Dedifferentiated amniotic fluid mesenchymal stem cell (primary cell): ENCODE data around the gene SNRPA.
"Not testable (repeated sequence)": the region's sequence is repeated elsewhere in the genome, so short reads cannot be mapped to it uniquely, and the experiment has no call there.

Source experiments
- DNase-seq: peaks from one replicate; pipeline ENCODE4 v3.0.0-alpha.2; 2016; ENCODE audit errors: extremely low spot score

The SNRPA gene

GRCh38 chr19:40776364-40776763 lies 25.4 kb downstream of the SNRPA start:
- DNase-seq = no peak

DNA sequence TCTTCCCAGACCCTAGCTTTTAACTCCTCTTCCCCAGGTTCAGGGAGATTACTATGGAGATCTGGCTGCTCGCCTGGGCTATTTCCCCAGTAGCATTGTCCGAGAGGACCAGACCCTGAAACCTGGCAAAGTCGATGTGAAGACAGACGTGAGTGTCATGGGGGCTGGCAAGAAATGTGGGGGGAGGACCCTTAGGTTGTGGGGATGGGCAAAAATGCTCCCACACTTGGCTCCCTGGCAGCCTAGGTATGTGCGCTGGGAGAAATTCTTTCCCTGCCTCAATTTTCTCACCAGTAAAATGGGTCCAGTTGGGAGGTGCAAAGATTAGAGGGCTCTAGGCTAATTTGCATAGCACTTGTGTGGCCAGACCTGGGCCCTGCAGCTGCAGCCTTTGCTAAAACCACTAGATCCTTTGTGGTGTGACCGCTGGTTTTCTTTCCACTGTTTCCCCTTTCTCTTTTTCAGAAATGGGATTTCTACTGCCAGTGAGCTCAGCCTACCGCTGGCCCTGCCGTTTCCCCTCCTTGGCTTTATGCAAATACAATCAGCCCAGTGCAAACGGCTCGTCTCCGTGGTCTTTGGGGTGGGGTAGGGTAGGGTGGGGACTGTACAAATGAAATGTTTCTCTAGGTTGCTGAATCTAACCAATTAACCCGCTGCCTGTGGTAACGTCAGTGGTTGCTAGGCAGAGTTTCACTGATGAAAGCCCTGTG lies 26.1 kb downstream of the SNRPA start:
- DNase-seq = peak; percentile 96

DNA sequence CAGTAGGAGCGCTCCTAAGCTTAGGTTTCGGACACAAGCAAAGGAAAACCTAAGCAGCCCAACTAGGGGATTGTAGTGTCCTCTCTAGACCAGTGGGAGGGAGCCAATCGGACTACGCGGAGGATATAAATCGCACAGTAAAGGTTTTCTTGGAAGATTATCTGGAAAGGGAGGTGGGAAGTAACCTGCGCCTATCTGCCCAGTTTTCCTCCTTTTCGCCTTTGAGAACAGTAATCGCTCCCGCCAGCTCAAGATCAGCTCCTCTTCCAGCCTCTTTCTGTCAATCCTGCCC lies 26.6 kb downstream of the SNRPA start:
- DNase-seq = no peak

- DNase-seq = peak; percentile 100
These were observed 27.1 kb downstream of the SNRPA start, which contains the start of gene RAB4B for GRCh38 chr19:40777937-40778705. Gene RAB4B, plus strand, starts transcription at chr19:40778247. Its CDS starts 129 bp downstream, at chr19:40778376.

GRCh38 chr19:40778706-40779284 lies 27.8 kb downstream of the SNRPA start:
- no peak for DNase-seq

- DNase-seq = no peak
These were observed 29.6 kb downstream of the SNRPA start for GRCh38 chr19:40780582-40780981.

DNA sequence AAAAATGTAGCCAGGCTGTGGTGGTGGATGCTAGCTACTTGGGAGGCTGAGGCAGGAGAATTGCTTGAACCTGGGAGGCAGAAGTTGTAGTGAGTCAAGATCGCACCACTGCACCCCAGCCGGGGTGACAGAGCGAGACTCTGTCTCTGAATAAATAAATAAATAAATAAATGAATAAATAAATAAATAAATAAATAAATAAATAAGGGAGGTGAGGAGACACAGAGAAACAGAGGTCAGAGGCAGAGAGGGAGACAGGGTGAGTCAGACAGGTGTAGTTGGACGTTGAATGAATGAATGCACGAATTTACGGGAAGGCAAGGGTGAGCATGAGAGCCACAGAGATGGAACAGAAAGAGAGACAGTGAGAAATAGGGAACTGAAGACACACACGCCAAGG lies 30.1 kb downstream of the SNRPA start:
- DNase-seq = no peak

- DNase-seq = no peak
These were observed 32.7 kb downstream of the SNRPA start for GRCh38 chr19:40783711-40784110.

DNA sequence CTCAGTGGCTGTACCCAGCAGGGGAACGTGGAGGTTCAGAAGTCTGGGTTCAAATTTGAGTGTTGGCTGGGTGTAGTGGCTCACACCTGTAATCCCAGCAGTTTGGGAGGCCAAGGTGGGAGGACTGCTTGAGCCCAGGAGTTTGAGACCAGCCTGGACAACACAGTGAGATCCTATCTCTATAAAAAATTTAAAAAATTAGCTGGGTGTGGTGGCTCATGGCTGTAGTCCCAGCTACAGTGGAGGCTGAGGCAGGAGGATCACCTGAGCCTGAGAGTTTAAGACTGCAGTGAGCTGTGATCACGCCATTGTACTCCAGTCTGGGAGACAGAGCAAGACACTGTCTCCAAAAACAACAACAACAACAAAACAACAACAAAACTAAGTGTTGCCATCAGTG lies 33.1 kb downstream of the SNRPA start:
- not testable (repeated sequence) for DNase-seq

- no peak for DNase-seq
These were observed 34.5 kb downstream of the SNRPA start for GRCh38 chr19:40785526-40785925.

- no peak for DNase-seq
These were observed 35.3 kb downstream of the SNRPA start for GRCh38 chr19:40786060-40787037.

DNA sequence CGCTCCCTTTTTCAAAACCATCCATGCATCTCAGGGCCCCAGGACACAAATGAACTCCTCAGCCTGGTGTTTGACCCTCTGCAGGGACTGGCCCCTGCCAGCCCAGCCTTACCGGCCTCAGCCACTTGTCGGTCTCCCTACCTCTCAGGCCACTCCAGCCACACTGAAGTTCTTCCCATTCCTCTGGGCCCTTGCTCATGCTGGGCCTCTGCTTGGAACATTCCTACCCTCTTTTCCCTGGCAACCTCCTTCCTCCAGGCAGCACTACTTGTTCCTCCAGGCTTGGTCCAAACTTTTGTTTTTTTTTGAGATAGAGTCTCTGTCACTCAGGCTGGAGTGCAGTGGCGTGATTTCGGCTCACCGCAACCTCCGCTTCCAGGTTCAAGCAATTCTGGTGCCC lies 40.3 kb downstream of the SNRPA start:
- no peak for DNase-seq

- no peak for DNase-seq
These were observed 41.0 kb downstream of the SNRPA start for GRCh38 chr19:40791996-40792395.

DNA sequence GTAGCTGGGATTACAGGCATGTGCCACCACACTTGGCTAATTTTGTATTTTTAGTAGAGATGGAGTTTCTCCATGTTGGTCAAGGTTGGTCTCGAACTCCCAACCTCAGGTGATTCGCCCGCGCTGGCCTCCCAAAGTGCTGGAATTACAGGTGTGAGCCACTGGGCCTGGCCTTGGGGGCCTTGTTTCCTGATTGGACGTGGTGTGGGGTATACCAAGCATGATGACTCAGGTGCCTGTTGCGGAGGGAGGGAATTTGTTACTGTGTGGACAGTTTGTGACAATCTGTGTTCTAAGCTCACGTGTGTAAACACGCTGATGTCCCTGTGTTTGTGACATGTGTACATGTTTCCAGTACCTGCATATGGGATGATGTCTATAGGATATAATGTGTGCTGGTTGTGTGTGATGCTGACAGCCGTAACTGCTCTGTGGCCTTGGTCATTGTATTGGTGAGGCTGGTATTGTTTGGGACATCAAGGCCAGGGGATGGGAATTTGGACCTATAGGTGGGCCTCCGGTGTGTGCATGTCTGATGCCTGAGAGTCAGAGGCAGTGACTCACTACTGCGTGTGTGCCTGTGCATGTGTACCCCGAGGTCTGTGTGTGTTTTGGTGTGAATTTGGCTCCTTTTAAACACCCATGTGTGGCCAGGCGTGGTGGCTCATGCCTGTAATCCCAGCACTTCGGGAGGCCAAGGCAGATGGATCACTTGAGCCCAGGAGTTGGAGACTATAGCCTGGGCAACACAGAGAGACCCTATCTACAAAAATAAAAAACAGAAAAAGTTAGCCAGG lies 46.4 kb downstream of the SNRPA start:
- DNase-seq = no peak

DNA sequence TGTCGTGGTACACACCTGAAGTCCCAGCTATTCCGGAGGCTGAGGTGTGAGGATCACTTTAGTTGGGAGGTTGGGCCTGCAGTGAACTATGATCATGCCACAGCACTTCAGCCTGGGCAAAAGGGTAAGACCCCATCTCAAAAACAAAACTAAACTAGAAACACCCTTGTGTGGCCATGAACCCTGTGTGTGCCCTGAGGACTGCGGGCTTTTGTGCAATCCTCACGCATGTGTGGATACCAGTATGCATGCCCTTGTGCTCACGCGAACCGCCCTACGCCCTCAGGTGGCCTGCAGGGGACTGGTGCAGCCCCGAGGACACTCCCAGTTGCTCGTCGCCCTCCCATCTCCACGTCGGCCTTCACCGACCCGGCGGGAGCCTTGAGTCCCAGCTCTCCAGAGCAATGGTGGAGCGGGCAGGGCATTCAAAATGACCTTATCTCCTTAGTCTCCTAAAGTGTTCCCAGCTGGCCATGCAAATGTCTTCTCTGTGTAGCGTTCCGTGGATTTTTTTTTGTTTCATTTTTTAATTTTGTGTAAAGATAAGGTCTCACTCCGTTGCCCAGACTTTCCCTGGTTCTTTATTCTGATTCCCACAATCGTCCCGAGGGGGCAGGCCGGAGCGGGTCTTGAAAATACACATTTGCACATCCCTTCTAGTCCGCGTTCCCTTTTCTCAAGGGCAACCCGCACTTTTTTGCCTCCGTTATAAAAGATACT lies 47.1 kb downstream of the SNRPA start:
- no peak for DNase-seq

- DNase-seq = peak; percentile 99
These were observed 47.9 kb downstream of the SNRPA start, which contains the start of gene EGLN2 for GRCh38 chr19:40798683-40799557. Gene EGLN2, plus strand, starts transcription at chr19:40799191. Its CDS starts 1,382 bp downstream, at chr19:40800573.

DNA sequence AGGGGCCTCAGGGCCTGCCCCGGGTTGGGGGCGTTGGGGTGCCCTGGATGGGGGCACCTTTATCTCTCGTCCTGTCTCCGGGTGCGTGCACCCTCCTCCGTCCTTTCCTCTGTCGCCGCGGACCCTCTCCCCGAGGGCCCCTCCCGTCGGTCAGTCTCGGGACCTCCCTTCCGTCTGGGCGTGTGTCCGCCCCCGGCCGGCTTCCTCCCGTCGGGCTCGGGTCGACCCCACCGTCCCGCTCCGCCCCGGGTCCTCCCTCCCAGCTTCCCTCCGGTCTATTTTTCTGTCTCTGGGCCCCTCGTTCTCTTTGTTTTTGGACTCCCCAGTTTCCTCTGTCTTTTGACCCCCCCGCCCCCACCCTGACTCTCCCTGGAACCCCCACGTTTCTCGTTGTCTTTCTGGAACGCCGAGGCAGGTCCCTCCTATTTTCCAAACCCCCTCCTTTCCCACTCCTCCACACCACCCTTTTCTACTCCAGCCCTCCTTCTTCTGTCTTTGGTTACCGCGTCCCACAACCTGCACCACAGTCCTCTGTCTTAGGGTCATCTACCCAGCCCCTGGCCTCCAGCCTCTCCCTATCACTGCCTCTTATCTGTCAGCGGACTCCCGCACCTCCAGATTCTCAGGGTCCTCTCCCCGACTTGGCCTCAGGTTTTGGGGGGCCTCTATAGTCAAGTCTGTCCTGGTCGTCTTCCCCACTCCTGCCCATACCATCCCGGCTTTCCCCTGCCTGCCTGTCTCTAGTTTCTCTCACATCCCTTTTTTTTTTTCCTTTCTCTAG lies 48.7 kb downstream of the SNRPA start:
- no peak for DNase-seq

GRCh38 chr19:40800339-40800996 lies 49.5 kb downstream of the SNRPA start:
- DNase-seq = no peak
